Astrocyte of the spinal cord (primary cell): ENCODE data around the gene MYOM1.
"Not testable (repeated sequence)": the region's sequence is repeated elsewhere in the genome, so short reads cannot be mapped to it uniquely, and the experiment has no call there.

ENCODE experiments used
- DNase-seq: peaks from one replicate; pipeline ENCODE4 v3.0.0; 2011; ENCODE audit warnings: low read depth, low spot score
- H3K4me3 ChIP-seq: 2 replicates; pipeline ENCODE4 v1.5.1; 2011; ENCODE audit warnings: low read depth, mild to moderate bottlenecking, low read length, moderate library complexity
- CTCF ChIP-seq: IDR thresholded peaks from 2 replicates; pipeline ENCODE4 v1.5.1; 2012; ENCODE audit warnings: low read depth, mild to moderate bottlenecking, low read length, inconsistent platforms
- in situ Hi-C: cut with HindIII; loops from 2 replicates; pipeline ENCODE4 v1.10.0; 2017; ENCODE audit warnings: low sequenced_read_pairs

Gene MYOM1

GRCh38 chr18:3223356-3223755 lies 3.6 kb upstream of the MYOM1 start:
- in situ Hi-C loops = no loop called here
- no peak for DNase-seq
- H3K4me3 ChIP-seq = no peak overlapping the region
- TF ChIP-seq CTCF = no peak

GRCh38 chr18:3221496-3221895 lies 1.7 kb upstream of the MYOM1 start:
- no peak for DNase-seq
- in situ Hi-C loops = no loop called here

GRCh38 chr18:3220868-3221267 lies 1.1 kb upstream of the MYOM1 start:
- H3K4me3 ChIP-seq, in situ Hi-C loops, DNase-seq: not testable (repeated sequence)

More at GRCh38 chr18:3221496-3221895, 1.7 kb upstream of the MYOM1 start:
- H3K4me3 ChIP-seq = no peak overlapping the region
- TF ChIP-seq CTCF = no peak

GRCh38 chr18:3219241-3219630 lies 532 bp downstream of the MYOM1 start:
- no peak for TF ChIP-seq CTCF
- no peak overlapping the region for H3K4me3 ChIP-seq
- no peak for DNase-seq
- in situ Hi-C loops = no loop called here

- no peak for DNase-seq
- no peak overlapping the region for H3K4me3 ChIP-seq
- TF ChIP-seq CTCF = no peak
- in situ Hi-C loops = no loop called here
These were observed 949 bp downstream of the MYOM1 start for GRCh38 chr18:3218819-3219218.

- in situ Hi-C loops = no loop called here
- DNase-seq = no peak
- no peak overlapping the region for H3K4me3 ChIP-seq
- no peak for TF ChIP-seq CTCF
These were observed 1.7 kb downstream of the MYOM1 start for GRCh38 chr18:3217948-3218647.

- DNase-seq = no peak
- no peak for TF ChIP-seq CTCF
- H3K4me3 ChIP-seq = no peak overlapping the region
- in situ Hi-C loops = no loop called here
These were observed 2.8 kb downstream of the MYOM1 start for GRCh38 chr18:3216987-3217386.
